GM12873 (cell line): Measurements from ENCODE around the gene GTF2F2.

Experiments used
- CTCF ChIP-seq: IDR thresholded peaks from 2 replicates; pipeline ENCODE4 v1.5.1; 2012; ENCODE audit warnings: low read depth, mild to moderate bottlenecking, moderate library complexity, low read length, control low read depth; ENCODE audit not compliant: insufficient read depth; ENCODE audit errors: missing control alignments

Gene GTF2F2

DNA sequence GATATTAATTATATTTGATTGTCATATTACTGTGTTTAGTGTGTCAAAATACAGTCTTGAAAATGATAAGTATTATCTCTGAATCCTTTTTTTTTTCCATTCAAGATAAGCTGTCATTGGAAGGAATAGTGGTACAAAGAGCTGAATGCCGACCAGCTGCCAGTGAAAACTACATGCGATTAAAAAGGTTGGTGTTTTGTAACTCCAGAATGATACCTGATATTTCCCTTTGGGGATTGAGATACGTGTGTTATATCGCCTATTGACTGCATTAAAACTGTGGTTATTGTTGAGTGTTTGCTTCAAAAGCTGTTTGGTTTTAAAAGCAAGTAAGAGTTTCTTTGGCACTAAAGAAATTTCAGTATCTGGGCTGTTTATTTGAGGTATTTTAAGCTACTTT, 87.0 kb downstream of the GTF2F2 start:
- TF ChIP-seq CTCF: no peak

GRCh38 chr13:45208132-45208531, 87.8 kb downstream of the GTF2F2 start:
- no peak for TF ChIP-seq CTCF

GRCh38 chr13:45209229-45209628, 88.9 kb downstream of the GTF2F2 start:
- TF ChIP-seq CTCF: no peak

DNA sequence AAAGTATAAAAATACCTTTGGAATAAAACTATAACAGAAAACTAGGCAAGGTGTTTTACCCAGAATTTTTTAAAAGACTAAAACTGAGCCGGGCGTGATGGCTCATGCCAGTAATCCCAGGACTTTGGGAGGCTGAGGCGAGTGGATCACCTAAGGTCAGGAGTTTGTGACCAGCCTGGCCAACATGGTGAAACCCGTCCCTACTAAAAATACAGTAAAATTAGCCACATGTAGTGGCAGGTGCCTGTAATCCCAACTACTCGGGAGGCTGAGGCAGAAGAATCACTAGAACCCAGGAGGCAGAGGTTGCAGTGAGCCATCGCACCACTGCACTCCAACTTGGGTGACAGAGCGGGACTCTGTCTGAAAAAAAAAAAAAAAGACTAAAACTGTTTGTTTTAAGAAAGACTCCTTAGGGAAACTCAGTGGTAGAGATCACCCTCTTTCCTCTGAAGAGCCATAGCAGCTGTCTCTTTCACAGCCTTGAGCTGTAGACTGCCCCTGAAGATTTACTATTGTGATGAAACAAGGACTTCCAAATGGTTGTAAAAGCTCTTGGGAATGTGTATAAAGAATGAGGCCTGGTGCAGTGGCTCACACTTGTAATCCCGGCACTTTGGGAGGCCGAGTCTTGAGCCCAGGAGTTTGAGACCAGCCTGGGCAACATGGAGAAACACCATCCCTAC, 95.2 kb downstream of the GTF2F2 start:
- TF ChIP-seq CTCF: no peak

GRCh38 chr13:45216193-45216592, 95.9 kb downstream of the GTF2F2 start:
- TF ChIP-seq CTCF: no peak

- TF ChIP-seq CTCF: no peak
These were observed 98.4 kb downstream of the GTF2F2 start for GRCh38 chr13:45218689-45219088.

GRCh38 chr13:45219123-45219891, 99.0 kb downstream of the GTF2F2 start:
- no peak for TF ChIP-seq CTCF
